Osteoblast (primary cell): ENCODE data around the gene CYB5R4. TPM values are rescaled to one million over a fixed set of nuclear protein-coding genes. Genes with fewer than 3 reads are reported as not detected.
A peak's percentile ranks its signal among the peaks of the same experiment; 100 is the strongest.
"Not testable (repeated sequence)": the region's sequence is repeated elsewhere in the genome, so short reads cannot be mapped to it uniquely, and the experiment has no call there.

Experiments used
- DNase-seq: peaks from one replicate; pipeline ENCODE4 v3.0.0; 2011; ENCODE audit warnings: low spot score, mixed read lengths; ENCODE audit not compliant: insufficient read length; ENCODE audit errors: missing footprints
- H2AFZ ChIP-seq: 2 replicates; pipeline ENCODE4 v1.6.0; 2011; ENCODE audit warnings: mild to moderate bottlenecking, low read length
- H3K27ac ChIP-seq: 2 replicates; pipeline ENCODE4 v1.5.1; 2011; ENCODE audit warnings: mild to moderate bottlenecking, low read depth, low read length, moderate library complexity
- H3K27me3 ChIP-seq: 2 replicates; pipeline ENCODE4 v1.6.0; 2012; ENCODE audit warnings: mild to moderate bottlenecking, control low read depth, inconsistent platforms, low read length, moderate library complexity; ENCODE audit not compliant: insufficient read depth
- H3K36me3 ChIP-seq: 2 replicates; pipeline ENCODE4 v1.5.1; 2011; ENCODE audit warnings: mild to moderate bottlenecking, low read length, control low read depth, moderate library complexity; ENCODE audit not compliant: insufficient read depth
- H3K4me1 ChIP-seq: 2 replicates; pipeline ENCODE4 v1.5.1; 2011; ENCODE audit warnings: mild to moderate bottlenecking, low read length, control low read depth, moderate library complexity; ENCODE audit not compliant: insufficient read depth
- H3K4me2 ChIP-seq: 2 replicates; pipeline ENCODE4 v1.6.0; 2011; ENCODE audit warnings: mild to moderate bottlenecking, low read length; ENCODE audit not compliant: insufficient read depth
- H3K4me3 ChIP-seq: fragments of 200-600 bp; sonication (generic); 3 replicates; pipeline ENCODE4 v1.5.1; 2012; ENCODE audit warnings: mild to moderate bottlenecking, low read length, inconsistent platforms; ENCODE audit not compliant: insufficient read depth
- H3K79me2 ChIP-seq: 2 replicates; pipeline ENCODE4 v1.6.0; 2012; ENCODE audit warnings: mild to moderate bottlenecking, low read length, control low read depth, inconsistent platforms; ENCODE audit not compliant: insufficient read depth
- H3K9me3 ChIP-seq: 2 replicates; pipeline ENCODE4 v1.5.1; 2011; ENCODE audit warnings: low read depth, low read length, control low read depth
- H4K20me1 ChIP-seq: 2 replicates; pipeline ENCODE4 v1.6.0; 2012; ENCODE audit warnings: mild to moderate bottlenecking, low read length, control low read depth; ENCODE audit not compliant: insufficient read depth
- CTCF ChIP-seq: IDR thresholded peaks from 2 replicates; pipeline ENCODE4 v1.5.1; 2011; ENCODE audit warnings: mild to moderate bottlenecking, low read depth, low read length, moderate library complexity; ENCODE audit errors: extremely low read depth
- total RNA-seq: library from RNA; depleted of rRNA; stranded (reverse); fragments of >200 nt; gene quantifications from 2 replicates; pipeline ENCODE4 v1.2.3, GENCODE V29; 2012

The CYB5R4 gene
- total RNA-seq, 1 donor: 6.9 TPM

GRCh38 chr6:83904395-83904794, 44.9 kb downstream of the CYB5R4 start:
- H2AFZ ChIP-seq: no peak overlapping the region

GRCh38 chr6:83905648-83906047, 46.2 kb downstream of the CYB5R4 start:
- Histone ChIP-seq H3K36me3 (no peaks in the 10 kb centered on the region), H3K9me3 (no peaks in the 10 kb centered on the region), H2AFZ (no peak overlapping the region), H3K4me1 (peaks cover 9% of the 10 kb centered on the region), H3K27ac (no peak overlapping the region), H3K4me3 (no peak overlapping the region), H3K79me2 (peaks cover 73% of the 10 kb centered on the region), H3K27me3 (no peaks in the 10 kb centered on the region), H3K4me2 (no peak overlapping the region), H4K20me1 (peaks cover 12% of the 10 kb centered on the region)
- DNase-seq: no peak
- TF ChIP-seq CTCF: no peak

More at GRCh38 chr6:83904395-83904794, 44.9 kb downstream of the CYB5R4 start:
- Histone ChIP-seq H3K4me2 (no peak overlapping the region), H3K4me3 (no peak overlapping the region), H3K27ac (no peak overlapping the region), H3K79me2 (peaks cover 67% of the 10 kb centered on the region), H3K4me1 (peaks cover 9% of the 10 kb centered on the region), H3K27me3 (no peaks in the 10 kb centered on the region), H3K36me3 (no peaks in the 10 kb centered on the region), H3K9me3 (no peaks in the 10 kb centered on the region), H4K20me1 (peaks cover 12% of the 10 kb centered on the region)
- DNase-seq: no peak
- TF ChIP-seq CTCF: no peak

DNA sequence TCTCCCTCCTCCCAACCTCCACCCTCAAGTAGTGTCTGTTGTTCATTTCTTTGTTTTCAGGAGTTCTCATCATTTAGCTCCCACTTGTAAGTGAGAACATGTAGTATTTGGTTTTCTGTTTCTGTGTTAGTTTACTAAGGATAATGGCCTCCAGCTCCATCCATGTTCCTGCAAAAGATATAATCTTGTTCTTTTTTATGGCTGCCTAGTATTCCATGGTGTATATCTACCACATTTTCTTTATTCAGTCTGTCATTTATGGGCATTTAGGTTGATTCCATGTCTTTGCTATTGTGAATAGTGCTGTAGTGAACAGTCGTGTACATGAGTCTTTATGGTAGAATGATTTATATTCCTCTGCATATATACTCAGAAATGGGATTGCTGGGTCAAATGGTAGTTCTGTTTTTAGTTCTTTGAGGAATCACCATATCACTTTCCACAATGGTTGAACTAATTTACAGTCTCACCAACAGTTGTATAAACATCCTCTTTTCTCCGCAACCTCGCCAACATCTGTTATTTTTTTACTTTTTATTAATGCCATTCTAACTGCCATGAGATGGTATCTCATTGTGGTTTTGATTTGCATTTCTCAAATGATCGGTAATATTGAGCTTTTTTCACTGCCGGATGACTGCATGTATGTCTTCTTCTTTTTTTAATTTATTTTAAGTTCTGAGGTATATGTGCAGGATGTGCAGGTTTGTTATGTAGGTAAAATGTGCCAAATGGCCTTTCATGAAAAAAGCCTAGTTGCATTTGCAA, 48.3 kb downstream of the CYB5R4 start:
- H4K20me1 ChIP-seq: peaks cover 12% of the 10 kb centered on the region
- H3K4me1 ChIP-seq, H3K4me2 ChIP-seq, DNase-seq, H3K27me3 ChIP-seq, H3K9me3 ChIP-seq, H2AFZ ChIP-seq, H3K36me3 ChIP-seq, H3K4me3 ChIP-seq, H3K27ac ChIP-seq: not testable (repeated sequence)
- peaks cover 58% of the 10 kb centered on the region for H3K79me2 ChIP-seq

DNA sequence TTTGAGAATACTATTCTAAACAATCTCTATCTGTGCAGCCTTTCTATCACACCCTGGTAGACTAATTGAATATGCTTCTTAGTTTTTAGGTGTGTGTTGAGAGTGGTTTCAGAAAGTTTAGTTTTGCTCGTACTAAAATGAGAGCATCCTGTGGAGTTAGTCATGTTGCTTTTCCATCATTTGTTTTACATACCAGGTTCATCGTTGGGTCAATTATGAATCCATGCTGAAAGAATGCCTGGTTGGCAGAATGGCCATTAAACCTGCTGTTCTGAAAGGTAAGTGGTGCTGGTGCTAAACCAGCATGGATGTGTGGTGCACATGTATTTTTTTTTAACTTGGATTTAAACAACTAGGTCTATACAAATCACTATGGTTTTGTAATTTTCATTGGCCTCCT, 49.3 kb downstream of the CYB5R4 start:
- H3K9me3 ChIP-seq: no peaks in the 10 kb centered on the region
- DNase-seq: peak; percentile 81

More for the DNA sequence above, 49.3 kb downstream of the CYB5R4 start:
- TF ChIP-seq CTCF: no peak
- Histone ChIP-seq H3K36me3 (no peaks in the 10 kb centered on the region), H4K20me1 (peaks cover 12% of the 10 kb centered on the region), H3K79me2 (peaks cover 49% of the 10 kb centered on the region), H3K4me2 (peak overlapping the region; percentile 32), H2AFZ (no peak overlapping the region), H3K27ac (no peak overlapping the region), H3K4me3 (peak overlapping the region; percentile 6), H3K4me1 (peaks cover 9% of the 10 kb centered on the region), H3K27me3 (no peaks in the 10 kb centered on the region)
